DND-41 (cell line): ENCODE results near the gene TDRD12.
"Not testable (repeated sequence)": the region's sequence is repeated elsewhere in the genome, so short reads cannot be mapped to it uniquely, and the experiment has no call there.

Experiments used
- ATAC-seq: fragments of 200-7000 bp; cut with Tn5 transposase; 3 replicates; pipeline ENCODE4 v1.9.1; 2021; ENCODE audit warnings: low read depth; ENCODE audit not compliant: insufficient read depth
- DNase-seq: peaks from one replicate; pipeline ENCODE4 v3.0.0-alpha.2; 2020
- H2AFZ ChIP-seq: 2 replicates; pipeline ENCODE4 v1.6.0; 2012; ENCODE audit warnings: low read depth, low read length
- H3K27ac ChIP-seq: 2 replicates; pipeline ENCODE4 v1.5.1; 2012; ENCODE audit warnings: low read length, inconsistent platforms
- H3K27me3 ChIP-seq: fragments of 200-600 bp; sonication (generic); 2 replicates; pipeline ENCODE4 v1.6.0; 2012; ENCODE audit warnings: low read length, mild to moderate bottlenecking, inconsistent platforms; ENCODE audit not compliant: insufficient read depth, poor library complexity
- H3K36me3 ChIP-seq: 2 replicates; pipeline ENCODE4 v1.5.1; 2012; ENCODE audit warnings: low read length, inconsistent platforms; ENCODE audit not compliant: insufficient read depth
- H3K4me1 ChIP-seq: 2 replicates; pipeline ENCODE4 v1.5.1; 2012; ENCODE audit warnings: mild to moderate bottlenecking, low read length; ENCODE audit not compliant: insufficient read depth
- H3K4me2 ChIP-seq: 2 replicates; pipeline ENCODE4 v1.6.0; 2012; ENCODE audit warnings: mild to moderate bottlenecking, moderate library complexity, low read length, inconsistent platforms; ENCODE audit not compliant: insufficient read depth
- H3K4me3 ChIP-seq, 2 experiments: fragments of 200-600 bp in 1 of 2; shearing (Covaris generic) in 1 of 2; 2 replicates each; pipeline ENCODE4 v1.5.1; 2012 to 2016; ENCODE audit warnings: inconsistent platforms in 2 of 2, low read length in 2 of 2, mild to moderate bottlenecking in 2 of 2, low read depth in 1 of 2, moderate library complexity in 1 of 2
- H3K79me2 ChIP-seq: 2 replicates; pipeline ENCODE4 v1.6.0; 2012; ENCODE audit warnings: low read length, inconsistent platforms; ENCODE audit not compliant: insufficient read depth
- H3K9ac ChIP-seq: 2 replicates; pipeline ENCODE4 v1.6.0; 2012; ENCODE audit warnings: low read depth, mild to moderate bottlenecking, inconsistent platforms, low read length, moderate library complexity
- H3K9me3 ChIP-seq: 2 replicates; pipeline ENCODE4 v1.5.1; 2012; ENCODE audit warnings: low read length, moderate library complexity, mild to moderate bottlenecking, inconsistent platforms; ENCODE audit not compliant: insufficient read depth, severe bottlenecking
- H4K20me1 ChIP-seq: 2 replicates; pipeline ENCODE4 v1.6.0; 2012; ENCODE audit warnings: low read length; ENCODE audit not compliant: insufficient read depth
- CTCF ChIP-seq: IDR thresholded peaks from 2 replicates; pipeline ENCODE4 v1.5.1; 2012; ENCODE audit warnings: borderline replicate concordance, low read length, moderate library complexity, mild to moderate bottlenecking; ENCODE audit not compliant: poor library complexity, severe bottlenecking; ENCODE audit errors: extremely low read depth
- EZH2 ChIP-seq: IDR thresholded peaks from 3 replicates; pipeline ENCODE4 v1.6.1; 2012; ENCODE audit warnings: borderline replicate concordance, low read depth, mild to moderate bottlenecking, moderate library complexity, low read length, inconsistent platforms; ENCODE audit not compliant: severe bottlenecking

TDRD12 gene

GRCh38 chr19:32746631-32747196 is 27.1 kb downstream of the TDRD12 start:
- not testable (repeated sequence) for H3K4me2 ChIP-seq, H3K36me3 ChIP-seq, H4K20me1 ChIP-seq, H3K4me1 ChIP-seq, H3K27me3 ChIP-seq, H3K79me2 ChIP-seq, H3K27ac ChIP-seq, ATAC-seq, H3K4me3 ChIP-seq, H3K9me3 ChIP-seq, H2AFZ ChIP-seq, H3K9ac ChIP-seq
- peak; percentile 24 for DNase-seq

GRCh38 chr19:32748497-32748896 is 28.9 kb downstream of the TDRD12 start:
- peaks cover 8% of the 10 kb centered on the region for H3K9me3 ChIP-seq
- H3K36me3 ChIP-seq = no peaks in the 10 kb centered on the region
- no peaks in the 10 kb centered on the region; the same call in 1 of the 2 replicates for H4K20me1 ChIP-seq
- H3K4me1 ChIP-seq = no peaks in the 10 kb centered on the region
- DNase-seq (no peak), ATAC-seq (no peak)
- TF ChIP-seq EZH2 = no peak
- TF ChIP-seq CTCF = peak; percentile 28
- H2AFZ ChIP-seq = no peak overlapping the region
- no peak overlapping the region for H3K27ac ChIP-seq
- no peak overlapping the region for H3K9ac ChIP-seq
- H3K4me2 ChIP-seq = no peak overlapping the region
- no peak overlapping the region for H3K4me3 ChIP-seq
- peaks cover 6% of the 10 kb centered on the region for H3K27me3 ChIP-seq
- H3K79me2 ChIP-seq = no peaks in the 10 kb centered on the region

- Histone ChIP-seq H3K79me2 (no peaks in the 10 kb centered on the region), H3K4me1 (no peaks in the 10 kb centered on the region), H3K4me3 (no peak overlapping the region), H2AFZ (no peak overlapping the region), H3K9me3 (peaks cover 8% of the 10 kb centered on the region), H3K4me2 (no peak overlapping the region), H3K27me3 (peaks cover 6% of the 10 kb centered on the region), H3K36me3 (no peaks in the 10 kb centered on the region), H3K27ac (no peak overlapping the region), H4K20me1 (no peaks in the 10 kb centered on the region; the same call in 1 of the 2 replicates), H3K9ac (no peak overlapping the region)
- DNase-seq = no peak
- ATAC-seq = no peak
- TF ChIP-seq EZH2 (no peak), CTCF (no peak)
Observed at GRCh38 chr19:32748948-32749347, 29.4 kb downstream of the TDRD12 start.

GRCh38 chr19:32749361-32749760 is 29.8 kb downstream of the TDRD12 start:
- Histone ChIP-seq H3K27ac (no peak overlapping the region), H3K4me3 (no peak overlapping the region), H3K27me3 (peaks cover 6% of the 10 kb centered on the region), H3K4me2 (no peak overlapping the region), H4K20me1 (no peaks in the 10 kb centered on the region; the same call in 1 of the 2 replicates), H3K9me3 (peaks cover 8% of the 10 kb centered on the region), H2AFZ (no peak overlapping the region), H3K36me3 (no peaks in the 10 kb centered on the region), H3K9ac (no peak overlapping the region), H3K79me2 (no peaks in the 10 kb centered on the region), H3K4me1 (no peaks in the 10 kb centered on the region)
- no peak for ATAC-seq
- TF ChIP-seq EZH2 (no peak), CTCF (no peak)
- no peak for DNase-seq
